Cardiac fibroblast (primary cell): ENCODE results near the gene ARHGDIA.

ENCODE experiments used
- DNase-seq, 2 donors: peaks; one replicate each; pipeline versions ENCODE4 v3.0.0 to v3.0.0-alpha.2; 2010; ENCODE audit warnings: low read depth in 2 of 2
- H3K4me3 ChIP-seq, 2 donors: replicated peaks in 1 of 2; 1 replicate in 1 of 2; 2 replicates in 1 of 2; pipeline ENCODE4 v1.5.1; 2011; ENCODE audit warnings: low read depth in 2 of 2, low read length in 2 of 2, mild to moderate bottlenecking in 2 of 2, moderate library complexity in 1 of 2
- CTCF ChIP-seq: IDR thresholded peaks from one replicate; pipeline ENCODE4 v1.5.1; 2011; ENCODE audit warnings: low read depth, mild to moderate bottlenecking, low read length, inconsistent platforms

ARHGDIA gene

DNA sequence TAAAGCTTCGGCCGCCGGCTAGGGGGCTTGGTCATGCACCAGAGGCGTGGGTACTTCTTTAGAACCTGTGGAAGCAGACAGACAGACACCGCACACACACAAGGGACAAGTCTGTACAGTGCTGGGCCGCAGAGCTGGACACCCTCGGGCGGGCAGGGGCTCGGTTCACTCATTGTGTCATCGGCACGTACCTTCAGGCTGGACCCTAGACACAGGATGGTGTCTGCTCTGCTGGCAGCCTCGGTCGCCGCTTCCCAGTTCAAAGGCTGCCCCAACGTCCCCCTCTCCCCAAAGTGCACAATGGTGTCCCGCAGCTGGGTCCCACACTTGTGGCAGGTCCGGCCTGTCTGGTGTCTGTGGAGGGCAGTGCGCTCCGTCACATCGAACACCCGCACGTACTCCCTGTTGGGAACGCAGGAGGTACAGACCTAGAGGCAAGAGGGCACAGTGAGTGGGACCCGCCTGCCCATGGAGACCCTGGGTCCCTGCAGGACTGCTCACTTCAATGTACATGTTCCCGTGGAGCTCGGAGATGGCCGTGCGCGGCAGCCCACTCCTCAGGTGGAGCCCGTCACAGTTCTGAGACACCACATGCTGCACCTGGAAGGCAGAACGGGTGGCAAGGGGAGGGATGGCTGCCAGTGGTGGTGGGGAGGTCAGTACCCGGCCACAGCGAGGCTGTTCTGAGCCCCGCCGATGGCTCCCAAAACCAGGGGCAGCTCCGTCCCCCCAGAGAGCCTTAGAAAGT is 43.1 kb upstream of the ARHGDIA start:
- no peak for TF ChIP-seq CTCF
- no peak for DNase-seq
- no peak overlapping the region for H3K4me3 ChIP-seq

- no peak for DNase-seq
- H3K4me3 ChIP-seq, result no peak overlapping the region
- no peak for TF ChIP-seq CTCF
These were observed 42.4 kb upstream of the ARHGDIA start for GRCh38 chr17:81913394-81914102.

GRCh38 chr17:81912441-81913309 is 41.5 kb upstream of the ARHGDIA start:
- no peak overlapping the region for H3K4me3 ChIP-seq
- DNase-seq, result no peak
- TF ChIP-seq CTCF, result no peak

DNA sequence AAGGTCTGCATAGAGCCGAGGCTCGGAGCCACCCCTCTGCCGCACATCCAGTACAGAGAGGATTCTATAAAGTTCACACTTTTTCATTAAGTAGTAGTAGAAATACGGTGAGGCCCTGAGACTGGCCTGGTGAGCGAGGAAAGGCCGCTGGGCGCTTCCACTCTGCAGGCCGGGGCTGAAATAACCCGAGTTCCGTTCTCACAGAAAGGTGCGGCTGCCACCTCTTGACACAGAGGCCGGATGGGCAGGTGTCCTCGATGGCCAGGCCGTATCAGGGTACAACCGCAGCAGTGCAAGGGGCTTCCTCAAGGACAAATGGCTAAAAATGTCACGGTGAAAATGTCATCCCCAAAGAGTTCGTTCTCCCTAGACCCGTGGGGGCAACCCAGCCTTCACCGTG is 40.8 kb upstream of the ARHGDIA start:
- no peak overlapping the region for H3K4me3 ChIP-seq
- no peak for TF ChIP-seq CTCF
- DNase-seq, result no peak

DNA sequence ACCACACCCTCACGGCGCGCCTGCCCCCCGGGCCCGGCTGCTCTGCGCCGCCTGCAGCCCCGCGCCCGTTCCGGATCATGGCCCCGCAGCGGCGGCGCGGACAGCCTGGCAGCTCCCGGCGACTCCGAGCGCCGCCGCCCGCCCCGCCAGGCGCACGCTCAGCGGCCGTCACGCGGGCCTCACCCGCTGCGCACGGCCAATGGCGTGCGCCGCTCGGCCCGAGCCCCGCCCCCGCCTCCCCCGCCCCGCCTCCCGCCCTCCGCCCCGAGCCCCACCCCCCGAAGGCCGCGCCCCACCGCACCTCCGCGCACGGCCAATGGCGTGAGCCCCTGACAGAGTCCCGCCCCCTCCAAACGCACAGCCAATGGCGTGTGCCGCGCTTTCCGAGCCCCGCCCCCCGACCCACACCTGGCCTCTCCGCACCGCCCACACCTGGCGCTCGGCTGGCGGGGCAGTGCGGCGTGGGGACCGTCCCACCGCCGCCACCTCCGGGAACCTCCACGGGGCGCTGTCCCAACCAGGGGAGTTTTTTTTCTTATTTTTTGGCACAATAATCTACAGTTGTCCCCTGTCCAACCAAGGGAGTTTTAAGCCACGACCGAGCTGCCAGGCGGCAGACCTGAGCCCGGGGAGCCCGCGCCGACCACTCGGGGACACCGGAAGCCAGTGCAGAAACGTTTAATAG is 40.3 kb upstream of the ARHGDIA start, which contains the start of gene PCYT2:
TSS of gene PCYT2 (minus strand) at position 123 of the 685 bp plus-strand sequence. CDS start at position 79, 44 bp downstream.
- peak within 1 kb of the TSS; percentile 78 for H3K4me3 ChIP-seq
- TF ChIP-seq CTCF, result no peak
- DNase-seq, result peak; percentile 82 to 87

GRCh38 chr17:81910840-81911276 is 39.7 kb upstream of the ARHGDIA start:
- no peak for TF ChIP-seq CTCF
- H3K4me3 ChIP-seq, result peak overlapping the region; percentile 78
- DNase-seq, result no peak
